H1 (cell line): Measurements from ENCODE around the gene OR5AC2. TPM values are rescaled to one million over a fixed set of nuclear protein-coding genes. Genes with fewer than 3 reads are reported as not detected.

ENCODE experiments used
- CTCF ChIA-PET: fragments of 300-600 bp; sonication (Branson Sonifier 250); formaldehyde crosslinking; loops from one replicate; lab custom pipeline; 2021; ENCODE audit not compliant: partially characterized antibody; lab: Charles Lee
- POLR2A ChIA-PET: fragments of 300-600 bp; sonication (Branson Sonifier 250); formaldehyde crosslinking; loops from one replicate; lab custom pipeline; 2021; ENCODE audit warnings: inconsistent platforms; ENCODE audit not compliant: partially characterized antibody; lab: Charles Lee
- DNase-seq, 2 experiments: peaks; one replicate each; pipeline versions ENCODE4 v3.0.0 to v3.0.0-alpha.2; 2010 to 2022; ENCODE audit warnings: low spot score in 2 of 2, low read depth in 1 of 2, mixed read lengths in 1 of 2
- FAIRE-seq: peaks from 2 replicates; lab custom pipeline; 2011; peaks lifted over from hg19 to GRCh38; lab: Jason Lieb, UNC
- H2AFZ ChIP-seq: 2 replicates; pipeline ENCODE4 v1.8.1; 2012; ENCODE audit warnings: low read length, inconsistent platforms
- H2AK5ac ChIP-seq: 2 replicates; pipeline ENCODE4 v1.6.1; 2013; ENCODE audit warnings: low read depth, low read length
- H2BK120ac ChIP-seq: replicated peaks from 2 replicates; pipeline ENCODE3; 2013; ENCODE audit warnings: low read depth, low read length, inconsistent platforms
- H2BK12ac ChIP-seq: 2 replicates; pipeline ENCODE4 v1.6.1; 2013; ENCODE audit warnings: low read depth, low read length
- H2BK15ac ChIP-seq: 2 replicates; pipeline ENCODE4 v1.6.1; 2013; ENCODE audit warnings: low read length
- H2BK20ac ChIP-seq: 2 replicates; pipeline ENCODE4 v1.6.1; 2013; ENCODE audit warnings: low read length
- H2BK5ac ChIP-seq: 2 replicates; pipeline ENCODE4 v1.6.1; 2013; ENCODE audit warnings: low read depth, low read length
- H3K14ac ChIP-seq: 2 replicates; pipeline ENCODE4 v1.6.1; 2013; ENCODE audit warnings: inconsistent platforms; ENCODE audit not compliant: insufficient read length
- H3K18ac ChIP-seq: 2 replicates; pipeline ENCODE4 v1.6.1; 2013; ENCODE audit warnings: low read length; ENCODE audit errors: extremely low read depth
- H3K23ac ChIP-seq: 2 replicates; pipeline ENCODE4 v1.6.1; 2013; ENCODE audit warnings: inconsistent platforms; ENCODE audit not compliant: insufficient read length
- H3K23me2 ChIP-seq: 2 replicates; pipeline ENCODE4 v1.6.1; 2013; ENCODE audit warnings: low read depth, low read length
- H3K27ac ChIP-seq: 2 replicates; pipeline ENCODE4 v1.6.1; 2011; ENCODE audit warnings: low read depth, low read length, inconsistent platforms
- H3K27me3 ChIP-seq, 4 experiments: replicated peaks in 1 of 4; 1 replicate in 1 of 4; 2 replicates in 3 of 4; pipeline versions ENCODE4 v1.6.1 to v1.8.1; 2011 to 2013; ENCODE audit warnings: low read length in 3 of 4, mild to moderate bottlenecking in 3 of 4, inconsistent platforms in 2 of 4, mixed read lengths in 2 of 4, moderate library complexity in 1 of 4; ENCODE audit not compliant: control insufficient read depth in 3 of 4, insufficient read depth in 3 of 4; ENCODE audit errors: extremely low read depth in 1 of 4
- H3K36me3 ChIP-seq, 4 experiments: 2 replicates each; pipeline versions ENCODE4 v1.6.1 to v1.8.1; 2011 to 2013; ENCODE audit warnings: mild to moderate bottlenecking in 4 of 4, low read length in 3 of 4, moderate library complexity in 2 of 4, control low read depth in 1 of 4, inconsistent platforms in 1 of 4; ENCODE audit not compliant: insufficient read depth in 4 of 4, control insufficient read depth in 2 of 4
- H3K4ac ChIP-seq: replicated peaks from 2 replicates; pipeline ENCODE3; 2013; ENCODE audit warnings: low read length, low read depth, mixed read lengths, inconsistent platforms; ENCODE audit not compliant: insufficient read length
- H3K4me1 ChIP-seq, 4 experiments: replicated peaks in 1 of 4; 1 replicate in 1 of 4; 2 replicates in 3 of 4; pipeline versions ENCODE4 v1.6.1 to v1.8.1; 2011 to 2013; ENCODE audit warnings: low read length in 3 of 4, inconsistent platforms in 2 of 4, mixed read lengths in 1 of 4; ENCODE audit not compliant: insufficient read depth in 4 of 4, control insufficient read depth in 3 of 4
- H3K4me2 ChIP-seq, 2 experiments: 2 replicates each; pipeline versions ENCODE4 v1.6.1 to v1.8.1; 2011 to 2013; ENCODE audit warnings: low read depth in 2 of 2, low read length in 2 of 2, control low read depth in 1 of 2, inconsistent platforms in 1 of 2, mild to moderate bottlenecking in 1 of 2; ENCODE audit not compliant: insufficient read depth in 1 of 2
- H3K4me3 ChIP-seq, 4 experiments: fragments of 200-600, 300-600 bp in 1 of 4; sonication (generic), shearing (Covaris generic), sonication (Bioruptor Twin) in 1 of 4; 2 replicates each; pipeline versions ENCODE4 v1.5.1 to v1.8.1; 2011 to 2016; ENCODE audit warnings: low read length in 4 of 4, low read depth in 3 of 4, control low read depth in 2 of 4, inconsistent platforms in 2 of 4, mild to moderate bottlenecking in 2 of 4, mixed read lengths in 1 of 4, moderate library complexity in 1 of 4; ENCODE audit not compliant: insufficient read depth in 2 of 4; ENCODE audit errors: extremely low read depth in 1 of 4
- H3K56ac ChIP-seq: replicated peaks from 2 replicates; pipeline ENCODE3; 2013; ENCODE audit warnings: low read depth, mild to moderate bottlenecking, mixed read lengths, low read length, inconsistent platforms; ENCODE audit not compliant: insufficient read length
- H3K79me1 ChIP-seq: 2 replicates; pipeline ENCODE4 v1.6.1; 2013; ENCODE audit warnings: low read depth, low read length, control low read depth
- H3K79me2 ChIP-seq, 2 experiments: 2 replicates each; pipeline versions ENCODE4 v1.6.1 to v1.8.1; 2012 to 2013; ENCODE audit warnings: low read length in 2 of 2, mild to moderate bottlenecking in 2 of 2, inconsistent platforms in 1 of 2; ENCODE audit not compliant: insufficient read depth in 2 of 2, control insufficient read depth in 1 of 2
- H3K9ac ChIP-seq, 4 experiments: replicated peaks in 1 of 4; 1 replicate in 1 of 4; 2 replicates in 3 of 4; pipeline versions ENCODE4 v1.6.1 to v1.8.1; 2011 to 2013; ENCODE audit warnings: low read depth in 3 of 4, low read length in 3 of 4, control low read depth in 2 of 4, mild to moderate bottlenecking in 2 of 4, moderate library complexity in 2 of 4, inconsistent platforms in 1 of 4; ENCODE audit errors: extremely low read depth in 1 of 4
- H3K9me3 ChIP-seq, 2 experiments: 2 replicates each; pipeline versions ENCODE4 v1.6.1 to v1.8.1; 2012 to 2013; ENCODE audit warnings: mild to moderate bottlenecking in 2 of 2, moderate library complexity in 2 of 2, control low read depth in 1 of 2, inconsistent platforms in 1 of 2, low read depth in 1 of 2, low read length in 1 of 2, mixed read lengths in 1 of 2; ENCODE audit not compliant: insufficient read depth in 2 of 2
- H4K20me1 ChIP-seq, 2 experiments: replicated peaks in 1 of 2; 2 replicates each; pipeline versions ENCODE3 to v1.8.1; 2011 to 2013; ENCODE audit warnings: inconsistent platforms in 2 of 2, low read length in 2 of 2, mild to moderate bottlenecking in 1 of 2; ENCODE audit not compliant: insufficient read depth in 2 of 2, control insufficient read depth in 1 of 2
- H4K5ac ChIP-seq: 2 replicates; pipeline ENCODE4 v1.6.1; 2013; ENCODE audit warnings: low read length, low read depth, mixed read lengths, inconsistent platforms; ENCODE audit not compliant: insufficient read length
- H4K8ac ChIP-seq: 2 replicates; pipeline ENCODE4 v1.8.0; 2013; ENCODE audit warnings: mild to moderate bottlenecking, moderate library complexity, low read length, inconsistent platforms; ENCODE audit not compliant: insufficient read depth; ENCODE audit errors: extremely low read depth
- H4K91ac ChIP-seq: replicated peaks from 2 replicates; pipeline ENCODE3; 2013; ENCODE audit warnings: low read length, mixed read lengths, inconsistent platforms; ENCODE audit not compliant: insufficient read length
- CBX5 ChIP-seq: fragments of 300-800, 300-1000 bp; sonication (generic); IDR thresholded peaks from 2 replicates; pipeline ENCODE4 v1.7.1; 2016; ENCODE audit warnings: antibody characterized with exemption, low read length, low read depth
- CHD1 ChIP-seq: IDR thresholded peaks from 2 replicates; pipeline ENCODE4 v1.6.1; 2012; ENCODE audit warnings: low read depth, low read length, improper control_type of control experiment
- EZH2 ChIP-seq: fragments of 200-600 bp; sonication (generic); IDR thresholded peaks from 2 replicates; pipeline ENCODE4 v1.7.1; 2012; ENCODE audit warnings: low read depth, mild to moderate bottlenecking, moderate library complexity, low read length, inconsistent platforms; ENCODE audit not compliant: severe bottlenecking
- NRF1 ChIP-seq: IDR thresholded peaks from 2 replicates; pipeline ENCODE4 v1.6.1; 2011; ENCODE audit warnings: mild to moderate bottlenecking, low read depth, low read length, improper control_type of control experiment
- RBBP5 ChIP-seq: IDR thresholded peaks from 2 replicates; pipeline ENCODE4 v1.7.1; 2012; ENCODE audit warnings: low read depth, mild to moderate bottlenecking, inconsistent platforms, low read length, moderate library complexity, borderline replicate concordance
- RNF2 ChIP-seq: fragments of 200-900, 300-1000 bp; sonication (generic); IDR thresholded peaks from 2 replicates; pipeline ENCODE4 v1.7.1; 2016; ENCODE audit warnings: borderline replicate concordance, low read depth, mild to moderate bottlenecking, antibody characterized with exemption, low read length; ENCODE audit not compliant: poor library complexity, severe bottlenecking; ENCODE audit errors: missing control alignments
- RXRA ChIP-seq: IDR thresholded peaks from 2 replicates; pipeline ENCODE4 v1.6.1; 2011; ENCODE audit warnings: low read depth, mild to moderate bottlenecking, low read length, moderate library complexity; ENCODE audit not compliant: insufficient read depth
- SAP30 ChIP-seq: fragments of 300-600 bp; sonication (generic); IDR thresholded peaks from 2 replicates; pipeline ENCODE4 v1.7.1; 2012; ENCODE audit warnings: low read length, moderate library complexity, mild to moderate bottlenecking, inconsistent platforms; ENCODE audit not compliant: insufficient read depth, insufficient replicate concordance
- SIN3A ChIP-seq, 2 experiments: IDR thresholded peaks in 1 of 2; conservative IDR thresholded peaks in 1 of 2; 2 replicates each; pipeline ENCODE4 v1.6.1; 2011 to 2012; ENCODE audit warnings: low read length in 2 of 2, improper control_type of control experiment in 1 of 2, low read depth in 1 of 2, mild to moderate bottlenecking in 1 of 2
- TBP ChIP-seq: IDR thresholded peaks from 2 replicates; pipeline ENCODE4 v1.6.1; 2011; ENCODE audit warnings: low read depth, low read length, improper control_type of control experiment
- WGBS, 2 experiments: shearing (Covaris generic) in 1 of 2; methylation state at CpG; one replicate each; pipeline versions ENCODE4 v1.1.6 to v1.1.7; 2013 to 2015; ENCODE audit warnings: low lambda C conversion rate in 2 of 2, mixed read lengths in 2 of 2, inconsistent platforms in 1 of 2, low coverage in 1 of 2, missing lambda C conversion rate in 1 of 2; ENCODE audit not compliant: insufficient replicate concordance in 2 of 2, insufficient coverage in 1 of 2, insufficient read length in 1 of 2; ENCODE audit errors: extremely low coverage in 1 of 2, missing lambda C conversion rate in 1 of 2; 5-methylcytosine and 5-hydroxymethylcytosine counted together
- polyA plus RNA-seq, 7 experiments: library from polyadenylated mRNA; depleted of rRNA in 3 of 7; stranded (reverse) in 5 of 7; unstranded in 2 of 7; fragments of >200 nt in 5 of 7; fragments of 200-250 nt in 2 of 7; gene quantifications; 1 replicate in 5 of 7; 2 replicates in 1 of 7; 4 replicates in 1 of 7; pipeline versions ENCODE4 v1.2.1 to v1.2.3, GENCODE V29; 2011 to 2013; ENCODE audit warnings: missing spikeins in 2 of 7, mixed read lengths in 2 of 7
- total RNA-seq: library from RNA; stranded (reverse); fragmentation: NEBNext Ultra II Directional; extraction: Animal tissue kit (Norgen Biotek cat#: 25700); gene quantifications from 2 replicates; pipeline ENCODE4 v1.2.1, GENCODE V29; 2021

Gene OR5AC2
- total and polyA plus RNA-seq, 2 of the 8 experiments (the other 6 are each of a cell fraction or from before 2014, with no cell fraction given) = not detected

DNA sequence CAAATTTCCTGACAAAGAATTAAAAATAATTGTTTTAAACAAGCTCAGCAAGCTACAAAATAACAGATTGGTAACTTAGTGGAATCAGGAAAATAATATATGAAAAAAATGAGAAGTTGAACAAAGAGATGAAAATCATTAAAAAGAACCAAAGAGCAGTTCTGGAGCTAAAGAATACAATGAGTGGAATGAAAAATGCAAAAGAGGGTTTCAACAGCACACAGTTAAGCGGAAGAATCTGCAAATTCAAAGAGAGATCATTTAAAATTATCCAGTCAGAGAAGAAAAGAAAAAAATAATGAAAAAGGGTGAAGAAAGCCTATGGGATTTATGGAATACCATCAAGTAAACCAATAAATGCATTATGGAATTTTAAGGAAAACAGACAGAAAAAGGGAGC, 45.6 kb upstream of the OR5AC2 start:
- H4K5ac ChIP-seq = no peak overlapping the region
- H4K8ac ChIP-seq = no peak overlapping the region
- no peaks in the 10 kb centered on the region for H3K79me1 ChIP-seq
- H2AFZ ChIP-seq = no peak overlapping the region
- no peak for DNase-seq
- H2BK12ac ChIP-seq = no peak overlapping the region
- no peaks in the 10 kb centered on the region for H3K79me2 ChIP-seq
- no peak overlapping the region for H3K9ac ChIP-seq
- ChIA-PET CTCF (interaction anchor here (0.7 to 6.4 kb wide), 12 partner anchors 17 to 464 kb away, joined by 3 to 97 read pairs (median 14); no protein-coding TSS in a partner anchor), POLR2A (interaction anchor here (0.9 kb wide), 1 partner anchor 284 kb away, joined by 3 read pairs; no protein-coding TSS in a partner anchor)
- H4K20me1 ChIP-seq = no peaks in the 10 kb centered on the region
- no peak overlapping the region for H2AK5ac ChIP-seq
- no peak overlapping the region for H3K18ac ChIP-seq
- H2BK120ac ChIP-seq = no peak overlapping the region
- peaks cover 2% of the 10 kb centered on the region; the same call in 1 of the 2 replicates for H3K23me2 ChIP-seq
- H3K27ac ChIP-seq = no peak overlapping the region
- H2BK15ac ChIP-seq = no peak overlapping the region
- H3K23ac ChIP-seq = no peak overlapping the region
- no peak overlapping the region for H2BK5ac ChIP-seq
- H4K91ac ChIP-seq = no peak overlapping the region
- H3K56ac ChIP-seq = no peak overlapping the region
- H3K4me1 ChIP-seq = no peaks in the 10 kb centered on the region
- H3K4me2 ChIP-seq = no peak overlapping the region
- no peak overlapping the region for H2BK20ac ChIP-seq
- TF ChIP-seq RNF2 = no peak
- no peak for TF ChIP-seq CBX5
- TF ChIP-seq TBP = no peak
- no peak for TF ChIP-seq CHD1
- no peak for TF ChIP-seq RBBP5
- TF ChIP-seq SIN3A (conservative IDR thresholded peaks at IDR 0.05 in 1 of 2, IDR thresholded peaks at IDR 0.05 in 1 of 2; ENCODE audit: low read depth in 1 of 2, low read length in 2 of 2) = no peak
- no peak for TF ChIP-seq RXRA
- TF ChIP-seq SAP30 = no peak
- no peak for TF ChIP-seq EZH2
- no peak for TF ChIP-seq NRF1
- TF ChIP-seq, all 59 proteins: peak for 0
- H3K4me3 ChIP-seq = no peak overlapping the region
- H3K9me3 ChIP-seq = no peaks in the 10 kb centered on the region
- no peaks in the 10 kb centered on the region for H3K27me3 ChIP-seq
- H3K4ac ChIP-seq = no peak overlapping the region
- no peak overlapping the region for H3K14ac ChIP-seq
- no peak for FAIRE-seq
- no peaks in the 10 kb centered on the region for H3K36me3 ChIP-seq
- 90% methylated on average over 1 of the region's 1 CpG; no CpG with 5 or more reads in 1 of the 2 experiments for WGBS, 2 experiments
